Gastrocnemius medialis (tissue), 4 donors: ENCODE measurements around the gene ZBTB7B. TPM values are rescaled to one million over a fixed set of nuclear protein-coding genes. Genes with fewer than 3 reads are reported as not detected.
A peak's percentile ranks its signal among the peaks of the same experiment; 100 is the strongest.

Experiments
- ATAC-seq, 2 donors: fragments of 150-250 bp; one replicate each; pipeline ENCODE4 v1.9.1; 2016
- DNase-seq, 2 donors: peaks; one replicate each; pipeline ENCODE4 v3.0.0-alpha.2; 2019
- H3K27ac ChIP-seq, 4 donors: fragments of 200-600 bp; sonication (generic); 1 replicate in 1 of 4; 2 replicates in 3 of 4; pipeline ENCODE4 v1.5.1; 2016 to 2018; ENCODE audit warnings: mild to moderate bottlenecking in 2 of 4, moderate library complexity in 1 of 4
- H3K27me3 ChIP-seq, 3 donors: fragments of 200-600 bp; sonication (generic) in 2 of 3; 1 replicate in 1 of 3; 2 replicates in 2 of 3; pipeline versions ENCODE4 v1.5.1 to v1.6.0; 2016 to 2019; ENCODE audit warnings: mild to moderate bottlenecking in 1 of 3, moderate library complexity in 1 of 3
- H3K36me3 ChIP-seq, 2 donors: fragments of 200-600 bp; sonication (generic) in 1 of 2; one replicate each; pipeline ENCODE4 v1.5.1; 2017 to 2018
- H3K4me1 ChIP-seq, 2 donors: fragments of 200-600 bp; sonication (generic) in 1 of 2; one replicate each; pipeline ENCODE4 v1.5.1; 2016 to 2017; ENCODE audit warnings: mild to moderate bottlenecking in 2 of 2
- H3K4me3 ChIP-seq, 4 donors: fragments of 200-600 bp; sonication (generic) in 3 of 4; 1 replicate in 1 of 4; 2 replicates in 3 of 4; pipeline ENCODE4 v1.5.1; 2016 to 2019; ENCODE audit warnings: mild to moderate bottlenecking in 2 of 4
- H3K9me3 ChIP-seq, 3 donors: fragments of 200-600 bp; sonication (generic) in 2 of 3; 1 replicate in 1 of 3; 2 replicates in 2 of 3; pipeline ENCODE4 v1.5.1; 2016 to 2019
- CTCF ChIP-seq, 5 experiments: fragments of 450-650 bp in 3 of 5; fragments of 200-600 bp in 2 of 5; sonication (generic) in 2 of 5; IDR thresholded peaks in 4 of 5; conservative IDR thresholded peaks in 1 of 5; 1 replicate in 4 of 5; 2 replicates in 1 of 5; pipeline ENCODE4 v1.5.1; 2016 to 2019; ENCODE audit warnings: antibody characterized with exemption in 5 of 5, mild to moderate bottlenecking in 3 of 5, moderate library complexity in 3 of 5
- POLR2A ChIP-seq, 2 donors: fragments of 450-650 bp; IDR thresholded peaks; one replicate each; pipeline ENCODE4 v1.6.1; 2017; ENCODE audit warnings: antibody characterized with exemption in 2 of 2, mild to moderate bottlenecking in 2 of 2, moderate library complexity in 2 of 2
- in situ Hi-C, 4 donors: fragments of 200-750 bp; cut with MboI; loops; one replicate each; pipeline versions ENCODE4 v1.15.0 to v1.8.0; 2017; ENCODE audit warnings: low sequenced_read_pairs in 4 of 4
- intact Hi-C: fragments of 100-400 bp; cut with DNase I; formaldehyde crosslinking; loops from one replicate; pipeline ENCODE4 v1.15.1; 2023; ENCODE audit warnings: low total_unique reads
- total RNA-seq, 4 donors: library from RNA; depleted of rRNA; stranded (reverse); fragments of >200 nt; gene quantifications; one replicate each; pipeline versions ENCODE4 v1.1.0 to v1.2.3, GENCODE V29; 2016

The ZBTB7B gene
- total RNA-seq = 100 to 1,000 TPM in 1 of 4 donors, 10 to 100 TPM in 3; 61.3 to 100 (median 73.1) TPM

DNA sequence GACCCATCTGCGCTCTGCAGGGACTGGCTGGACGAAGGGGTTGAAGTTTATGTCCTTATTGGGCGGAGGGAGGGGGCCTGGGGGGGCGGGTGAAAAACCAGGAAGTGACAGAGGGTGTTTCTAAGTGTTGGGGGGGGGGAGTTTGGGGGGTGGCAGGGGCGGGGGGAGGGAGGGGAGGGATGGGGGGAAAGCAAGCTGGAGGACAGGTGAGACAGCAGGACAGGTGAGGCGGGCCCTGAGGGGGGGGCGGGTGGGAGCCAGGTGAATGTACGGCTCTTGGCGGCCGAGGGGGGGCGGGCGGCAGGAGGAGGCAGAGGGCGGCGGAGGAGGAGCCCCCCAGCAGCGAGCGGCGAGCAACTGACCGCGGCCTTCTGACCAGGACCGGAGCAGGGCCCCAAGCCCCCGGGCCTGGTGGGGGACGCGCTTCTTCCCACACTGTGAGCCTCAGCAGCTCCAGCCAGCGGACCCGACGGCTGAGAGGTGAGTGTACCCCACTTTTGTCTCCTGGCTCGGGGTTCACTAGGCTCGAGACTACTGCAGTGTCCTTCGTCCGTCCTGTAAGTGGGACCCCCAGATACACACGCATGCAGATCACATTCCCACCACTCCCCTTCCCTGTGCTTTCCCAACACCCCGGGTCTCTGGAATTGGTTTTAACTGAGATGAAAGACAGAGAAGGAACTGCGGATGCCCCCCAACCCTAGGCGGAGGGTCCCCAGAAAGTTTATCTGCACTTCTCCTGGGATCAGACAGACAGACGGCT, at the start of gene ZBTB7B:
TSS of gene ZBTB7B (plus strand) at position 339 of the 763 bp plus-strand sequence. CDS start 11,859 bp downstream, outside the sequence.
- peak in 1 of 2 donors; percentile 54 for DNase-seq
- in situ Hi-C loops (no loop called here), intact Hi-C loops (loop anchor here (1.0 to 10.0 kb wide), 6 partner anchors 15 to 1492 kb away; partner anchors contain the start of genes SLC50A1 and UBE2Q1)
- H3K27ac ChIP-seq = peak within 1 kb of the TSS; percentile 95 to 99 (median 98)
- peak within 1 kb of the TSS; percentile 94 to 99 (median 96) for H3K4me3 ChIP-seq
- peak; percentile 2 to 14 for ATAC-seq
- H3K9me3 ChIP-seq = no peaks in the 10 kb centered on the region
- H3K4me1 ChIP-seq = peaks cover 41 to 60% of the 10 kb centered on the region in 2 donors
- peak in 1 of 2 donors; percentile 12 for TF ChIP-seq POLR2A (IDR thresholded peaks at IDR 0.05)
- no peak for TF ChIP-seq CTCF (IDR thresholded peaks at IDR 0.05 in 4 of 5, conservative IDR thresholded peaks at IDR 0.05 in 1 of 5)
- no peaks in the 10 kb centered on the region for H3K27me3 ChIP-seq
- no peaks in the 10 kb centered on the region for H3K36me3 ChIP-seq

DNA sequence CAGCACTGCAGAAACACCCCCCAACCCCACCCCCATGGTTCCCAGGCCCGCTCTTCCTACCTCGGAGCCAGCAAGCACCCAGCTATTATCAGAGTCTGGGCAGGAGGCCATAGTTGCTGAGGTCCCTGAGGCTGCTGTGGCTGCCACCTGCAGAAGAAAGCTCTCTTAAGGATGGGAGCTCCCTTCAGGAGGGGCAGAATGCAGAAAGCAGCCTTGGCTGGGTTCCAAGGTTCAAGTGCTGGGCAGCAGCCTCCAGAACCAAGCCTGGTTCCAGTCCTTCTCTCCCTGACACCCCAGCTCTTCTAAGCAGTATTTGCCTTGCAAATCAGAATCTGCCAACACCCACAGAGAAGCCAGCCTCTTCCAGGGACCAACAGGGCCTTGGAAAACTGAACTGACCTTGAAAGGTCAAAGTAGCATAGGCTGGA, 49.0 kb upstream of the ZBTB7B start:
- Histone ChIP-seq H3K36me3 (peaks cover 0 to 20% of the 10 kb centered on the region in 2 donors), H3K4me3 (peak overlapping the region; percentile 5 to 70 (median 46)), H3K9me3 (no peaks in the 10 kb centered on the region), H3K27me3 (no peaks in the 10 kb centered on the region), H3K4me1 (peaks cover 53 to 56% of the 10 kb centered on the region in 2 donors), H3K27ac (peak overlapping the region; percentile 40 to 94 (median 92))
- intact Hi-C loops = no loop called here
- ATAC-seq (no peak), DNase-seq (no peak)
- in situ Hi-C loops = loop anchor here in 1 of 4 donors (25.0 kb wide), 1 partner anchor 109 kb away; the partner anchor contains the start of genes ADAM15 and EFNA4
- TF ChIP-seq POLR2A (IDR thresholded peaks at IDR 0.05) = no peak
- no peak for TF ChIP-seq CTCF (IDR thresholded peaks at IDR 0.05 in 4 of 5, conservative IDR thresholded peaks at IDR 0.05 in 1 of 5)

DNA sequence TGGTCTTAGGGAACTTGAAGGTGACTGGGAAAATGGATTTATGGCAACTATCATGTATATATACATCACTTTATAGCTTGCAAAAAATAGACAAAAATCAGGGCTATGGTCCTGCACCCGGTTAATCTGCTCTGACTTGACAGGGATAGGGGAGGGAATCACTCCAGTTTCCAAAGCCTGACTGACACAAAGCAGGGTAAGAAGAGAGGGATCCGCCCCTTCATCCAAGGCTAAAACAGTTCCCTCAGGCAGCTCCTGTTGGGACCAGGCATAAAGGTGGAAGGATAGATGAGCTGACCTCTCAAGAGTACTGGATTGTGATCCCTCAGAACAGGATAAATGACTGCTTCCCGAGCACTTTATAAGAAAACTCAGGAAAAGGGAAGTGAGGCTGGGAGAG, 48.1 kb upstream of the ZBTB7B start:
- peak overlapping the region; percentile 92 to 98 (median 94) for H3K27ac ChIP-seq
- no peaks in the 10 kb centered on the region for H3K9me3 ChIP-seq
- intact Hi-C loops (no loop called here), in situ Hi-C loops (loop anchor here in 1 of 4 donors (25.0 kb wide), 1 partner anchor 108 kb away; the partner anchor contains the start of genes ADAM15 and EFNA4)
- TF ChIP-seq CTCF (IDR thresholded peaks at IDR 0.05 in 4 of 5, conservative IDR thresholded peaks at IDR 0.05 in 1 of 5) = no peak
- no peak for TF ChIP-seq POLR2A (IDR thresholded peaks at IDR 0.05)
- ATAC-seq = no peak
- no peak for DNase-seq
- H3K4me3 ChIP-seq = peak overlapping the region; percentile 67 to 77 (median 69)
- no peaks in the 10 kb centered on the region for H3K27me3 ChIP-seq
- peaks cover 0 to 29% of the 10 kb centered on the region in 2 donors for H3K36me3 ChIP-seq
- peaks cover 53 to 56% of the 10 kb centered on the region in 2 donors for H3K4me1 ChIP-seq

DNA sequence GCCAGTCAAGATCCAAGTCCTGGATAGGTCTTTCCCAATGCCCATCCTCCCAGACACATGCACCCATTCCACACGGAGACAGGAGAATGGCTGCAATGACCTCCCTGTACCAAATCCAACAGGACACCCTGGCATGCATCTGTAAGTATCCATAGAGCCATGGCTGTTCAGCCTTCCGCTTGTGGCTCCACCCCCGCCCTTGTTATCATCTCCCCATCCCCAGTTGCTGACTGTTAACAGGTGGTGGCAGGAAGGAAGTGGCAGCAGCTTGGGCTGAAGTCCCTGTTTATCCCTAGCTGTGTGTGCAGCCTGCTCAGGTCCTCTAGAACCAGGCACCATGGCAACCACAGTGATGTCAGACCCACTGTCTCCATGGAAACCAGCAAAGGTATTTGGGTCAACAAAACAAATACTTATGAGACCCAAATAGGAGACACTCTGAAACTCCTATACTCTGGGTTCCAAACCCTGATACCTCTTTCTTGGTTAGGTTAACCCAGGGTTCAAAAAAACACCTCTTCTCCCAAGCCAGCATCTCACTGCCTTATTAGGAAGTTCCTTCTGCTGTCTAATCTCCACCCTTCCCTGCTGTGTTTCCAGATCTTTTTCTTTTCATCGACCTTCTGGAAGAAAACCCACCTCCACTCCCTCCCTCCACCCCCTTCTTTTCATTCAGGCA, 47.4 kb upstream of the ZBTB7B start:
- in situ Hi-C loops = loop anchor here in 1 of 4 donors (25.0 kb wide), 1 partner anchor 107 kb away; the partner anchor contains the start of genes ADAM15 and EFNA4
- intact Hi-C loops = no loop called here

More for the DNA sequence above, 47.4 kb upstream of the ZBTB7B start:
- peaks cover 0 to 27% of the 10 kb centered on the region in 2 donors for H3K36me3 ChIP-seq
- peak overlapping the region; percentile 92 to 98 (median 94) for H3K27ac ChIP-seq
- no peaks in the 10 kb centered on the region for H3K9me3 ChIP-seq
- ATAC-seq = peak in 1 of 2 donors; percentile 0
- no peaks in the 10 kb centered on the region for H3K27me3 ChIP-seq
- TF ChIP-seq CTCF (IDR thresholded peaks at IDR 0.05 in 4 of 5, conservative IDR thresholded peaks at IDR 0.05 in 1 of 5) (no peak), POLR2A (IDR thresholded peaks at IDR 0.05) (no peak)
- H3K4me3 ChIP-seq = peak overlapping the region; percentile 67 to 77 (median 69)
- peak in 1 of 2 donors; percentile 53 for DNase-seq
- H3K4me1 ChIP-seq = peaks cover 54 to 58% of the 10 kb centered on the region in 2 donors
